H1 (cell line): ENCODE measurements around the gene P2RY1. TPM values are rescaled to one million over a fixed set of nuclear protein-coding genes. Genes with fewer than 3 reads are reported as not detected.

Experiments used
- CTCF ChIA-PET: fragments of 300-600 bp; sonication (Branson Sonifier 250); formaldehyde crosslinking; loops from one replicate; lab custom pipeline; 2021; ENCODE audit not compliant: partially characterized antibody; lab: Charles Lee
- POLR2A ChIA-PET: fragments of 300-600 bp; sonication (Branson Sonifier 250); formaldehyde crosslinking; loops from one replicate; lab custom pipeline; 2021; ENCODE audit warnings: inconsistent platforms; ENCODE audit not compliant: partially characterized antibody; lab: Charles Lee
- DNase-seq, 2 experiments: peaks; one replicate each; pipeline versions ENCODE4 v3.0.0 to v3.0.0-alpha.2; 2010 to 2022; ENCODE audit warnings: low spot score in 2 of 2, low read depth in 1 of 2, mixed read lengths in 1 of 2
- FAIRE-seq: peaks from 2 replicates; lab custom pipeline; 2011; peaks lifted over from hg19 to GRCh38; lab: Jason Lieb, UNC
- H2AFZ ChIP-seq: 2 replicates; pipeline ENCODE4 v1.8.1; 2012; ENCODE audit warnings: low read length, inconsistent platforms
- H2AK5ac ChIP-seq: 2 replicates; pipeline ENCODE4 v1.6.1; 2013; ENCODE audit warnings: low read depth, low read length
- H2BK120ac ChIP-seq: replicated peaks from 2 replicates; pipeline ENCODE3; 2013; ENCODE audit warnings: low read depth, low read length, inconsistent platforms
- H2BK12ac ChIP-seq: 2 replicates; pipeline ENCODE4 v1.6.1; 2013; ENCODE audit warnings: low read depth, low read length
- H2BK15ac ChIP-seq: 2 replicates; pipeline ENCODE4 v1.6.1; 2013; ENCODE audit warnings: low read length
- H2BK20ac ChIP-seq: 2 replicates; pipeline ENCODE4 v1.6.1; 2013; ENCODE audit warnings: low read length
- H2BK5ac ChIP-seq: 2 replicates; pipeline ENCODE4 v1.6.1; 2013; ENCODE audit warnings: low read depth, low read length
- H3K14ac ChIP-seq: 2 replicates; pipeline ENCODE4 v1.6.1; 2013; ENCODE audit warnings: inconsistent platforms; ENCODE audit not compliant: insufficient read length
- H3K18ac ChIP-seq: 2 replicates; pipeline ENCODE4 v1.6.1; 2013; ENCODE audit warnings: low read length; ENCODE audit errors: extremely low read depth
- H3K23ac ChIP-seq: 2 replicates; pipeline ENCODE4 v1.6.1; 2013; ENCODE audit warnings: inconsistent platforms; ENCODE audit not compliant: insufficient read length
- H3K23me2 ChIP-seq: 2 replicates; pipeline ENCODE4 v1.6.1; 2013; ENCODE audit warnings: low read depth, low read length
- H3K27ac ChIP-seq: 2 replicates; pipeline ENCODE4 v1.6.1; 2011; ENCODE audit warnings: low read depth, low read length, inconsistent platforms
- H3K27me3 ChIP-seq, 4 experiments: replicated peaks in 1 of 4; 1 replicate in 1 of 4; 2 replicates in 3 of 4; pipeline versions ENCODE4 v1.6.1 to v1.8.1; 2011 to 2013; ENCODE audit warnings: low read length in 3 of 4, mild to moderate bottlenecking in 3 of 4, inconsistent platforms in 2 of 4, mixed read lengths in 2 of 4, moderate library complexity in 1 of 4; ENCODE audit not compliant: control insufficient read depth in 3 of 4, insufficient read depth in 3 of 4; ENCODE audit errors: extremely low read depth in 1 of 4
- H3K36me3 ChIP-seq, 4 experiments: 2 replicates each; pipeline versions ENCODE4 v1.6.1 to v1.8.1; 2011 to 2013; ENCODE audit warnings: mild to moderate bottlenecking in 4 of 4, low read length in 3 of 4, moderate library complexity in 2 of 4, control low read depth in 1 of 4, inconsistent platforms in 1 of 4; ENCODE audit not compliant: insufficient read depth in 4 of 4, control insufficient read depth in 2 of 4
- H3K4ac ChIP-seq: replicated peaks from 2 replicates; pipeline ENCODE3; 2013; ENCODE audit warnings: low read length, low read depth, mixed read lengths, inconsistent platforms; ENCODE audit not compliant: insufficient read length
- H3K4me1 ChIP-seq, 4 experiments: replicated peaks in 1 of 4; 1 replicate in 1 of 4; 2 replicates in 3 of 4; pipeline versions ENCODE4 v1.6.1 to v1.8.1; 2011 to 2013; ENCODE audit warnings: low read length in 3 of 4, inconsistent platforms in 2 of 4, mixed read lengths in 1 of 4; ENCODE audit not compliant: insufficient read depth in 4 of 4, control insufficient read depth in 3 of 4
- H3K4me2 ChIP-seq, 2 experiments: 2 replicates each; pipeline versions ENCODE4 v1.6.1 to v1.8.1; 2011 to 2013; ENCODE audit warnings: low read depth in 2 of 2, low read length in 2 of 2, control low read depth in 1 of 2, inconsistent platforms in 1 of 2, mild to moderate bottlenecking in 1 of 2; ENCODE audit not compliant: insufficient read depth in 1 of 2
- H3K4me3 ChIP-seq, 4 experiments: fragments of 200-600, 300-600 bp in 1 of 4; sonication (generic), shearing (Covaris generic), sonication (Bioruptor Twin) in 1 of 4; 2 replicates each; pipeline versions ENCODE4 v1.5.1 to v1.8.1; 2011 to 2016; ENCODE audit warnings: low read length in 4 of 4, low read depth in 3 of 4, control low read depth in 2 of 4, inconsistent platforms in 2 of 4, mild to moderate bottlenecking in 2 of 4, mixed read lengths in 1 of 4, moderate library complexity in 1 of 4; ENCODE audit not compliant: insufficient read depth in 2 of 4; ENCODE audit errors: extremely low read depth in 1 of 4
- H3K56ac ChIP-seq: replicated peaks from 2 replicates; pipeline ENCODE3; 2013; ENCODE audit warnings: low read depth, mild to moderate bottlenecking, mixed read lengths, low read length, inconsistent platforms; ENCODE audit not compliant: insufficient read length
- H3K79me1 ChIP-seq: 2 replicates; pipeline ENCODE4 v1.6.1; 2013; ENCODE audit warnings: low read depth, low read length, control low read depth
- H3K79me2 ChIP-seq, 2 experiments: 2 replicates each; pipeline versions ENCODE4 v1.6.1 to v1.8.1; 2012 to 2013; ENCODE audit warnings: low read length in 2 of 2, mild to moderate bottlenecking in 2 of 2, inconsistent platforms in 1 of 2; ENCODE audit not compliant: insufficient read depth in 2 of 2, control insufficient read depth in 1 of 2
- H3K9ac ChIP-seq, 4 experiments: replicated peaks in 1 of 4; 1 replicate in 1 of 4; 2 replicates in 3 of 4; pipeline versions ENCODE4 v1.6.1 to v1.8.1; 2011 to 2013; ENCODE audit warnings: low read depth in 3 of 4, low read length in 3 of 4, control low read depth in 2 of 4, mild to moderate bottlenecking in 2 of 4, moderate library complexity in 2 of 4, inconsistent platforms in 1 of 4; ENCODE audit errors: extremely low read depth in 1 of 4
- H3K9me3 ChIP-seq, 2 experiments: 2 replicates each; pipeline versions ENCODE4 v1.6.1 to v1.8.1; 2012 to 2013; ENCODE audit warnings: mild to moderate bottlenecking in 2 of 2, moderate library complexity in 2 of 2, control low read depth in 1 of 2, inconsistent platforms in 1 of 2, low read depth in 1 of 2, low read length in 1 of 2, mixed read lengths in 1 of 2; ENCODE audit not compliant: insufficient read depth in 2 of 2
- H4K20me1 ChIP-seq, 2 experiments: replicated peaks in 1 of 2; 2 replicates each; pipeline versions ENCODE3 to v1.8.1; 2011 to 2013; ENCODE audit warnings: inconsistent platforms in 2 of 2, low read length in 2 of 2, mild to moderate bottlenecking in 1 of 2; ENCODE audit not compliant: insufficient read depth in 2 of 2, control insufficient read depth in 1 of 2
- H4K5ac ChIP-seq: 2 replicates; pipeline ENCODE4 v1.6.1; 2013; ENCODE audit warnings: low read length, low read depth, mixed read lengths, inconsistent platforms; ENCODE audit not compliant: insufficient read length
- H4K8ac ChIP-seq: 2 replicates; pipeline ENCODE4 v1.8.0; 2013; ENCODE audit warnings: mild to moderate bottlenecking, moderate library complexity, low read length, inconsistent platforms; ENCODE audit not compliant: insufficient read depth; ENCODE audit errors: extremely low read depth
- H4K91ac ChIP-seq: replicated peaks from 2 replicates; pipeline ENCODE3; 2013; ENCODE audit warnings: low read length, mixed read lengths, inconsistent platforms; ENCODE audit not compliant: insufficient read length
- SP1 ChIP-seq: IDR thresholded peaks from 2 replicates; pipeline ENCODE4 v1.6.1; 2011; ENCODE audit warnings: low read depth, low read length
- WGBS, 2 experiments: shearing (Covaris generic) in 1 of 2; methylation state at CpG; one replicate each; pipeline versions ENCODE4 v1.1.6 to v1.1.7; 2013 to 2015; ENCODE audit warnings: low lambda C conversion rate in 2 of 2, mixed read lengths in 2 of 2, inconsistent platforms in 1 of 2, low coverage in 1 of 2, missing lambda C conversion rate in 1 of 2; ENCODE audit not compliant: insufficient replicate concordance in 2 of 2, insufficient coverage in 1 of 2, insufficient read length in 1 of 2; ENCODE audit errors: extremely low coverage in 1 of 2, missing lambda C conversion rate in 1 of 2; 5-methylcytosine and 5-hydroxymethylcytosine counted together
- polyA plus RNA-seq, 7 experiments: library from polyadenylated mRNA; depleted of rRNA in 3 of 7; stranded (reverse) in 5 of 7; unstranded in 2 of 7; fragments of >200 nt in 5 of 7; fragments of 200-250 nt in 2 of 7; gene quantifications; 1 replicate in 5 of 7; 2 replicates in 1 of 7; 4 replicates in 1 of 7; pipeline versions ENCODE4 v1.2.1 to v1.2.3, GENCODE V29; 2011 to 2013; ENCODE audit warnings: missing spikeins in 2 of 7, mixed read lengths in 2 of 7
- total RNA-seq: library from RNA; stranded (reverse); fragmentation: NEBNext Ultra II Directional; extraction: Animal tissue kit (Norgen Biotek cat#: 25700); gene quantifications from 2 replicates; pipeline ENCODE4 v1.2.1, GENCODE V29; 2021

P2RY1 gene
- total and polyA plus RNA-seq, 2 of the 8 experiments (the other 6 are each of a cell fraction or from before 2014, with no cell fraction given), result 6.5 to 28.3 TPM

GRCh38 chr3:152823173-152823572, 11.8 kb upstream of the P2RY1 start:
- H3K9me3 ChIP-seq, result no peaks in the 10 kb centered on the region
- TF ChIP-seq SP1, result no peak
- DNase-seq (no peak), FAIRE-seq (no peak)
- H3K36me3 ChIP-seq, result no peaks in the 10 kb centered on the region
- H3K4me1 ChIP-seq, result no peaks in the 10 kb centered on the region
- H3K23me2 ChIP-seq, result no peaks in the 10 kb centered on the region
- H3K9ac ChIP-seq, result no peak overlapping the region
- H4K91ac ChIP-seq, result no peak overlapping the region
- H4K8ac ChIP-seq, result no peak overlapping the region
- ChIA-PET POLR2A (no interaction called here), CTCF (interaction anchor here (0.9 kb wide), 1 partner anchor 351 kb away, joined by 3 read pairs; no protein-coding TSS in a partner anchor)
- no peak overlapping the region for H3K4me3 ChIP-seq
- no peaks in the 10 kb centered on the region for H3K79me1 ChIP-seq
- no peak overlapping the region for H3K4ac ChIP-seq
- H3K79me2 ChIP-seq, result no peaks in the 10 kb centered on the region
- H2BK12ac ChIP-seq, result no peak overlapping the region
- H2BK20ac ChIP-seq, result no peak overlapping the region
- no peak overlapping the region for H4K5ac ChIP-seq
- no peak overlapping the region for H2AK5ac ChIP-seq
- no peak overlapping the region for H2BK15ac ChIP-seq
- no peak overlapping the region; the same call in 1 of the 2 replicates for H2AFZ ChIP-seq
- H3K4me2 ChIP-seq, result no peak overlapping the region
- no peak overlapping the region for H3K56ac ChIP-seq
- H3K27ac ChIP-seq, result no peak overlapping the region
- no peak overlapping the region for H2BK5ac ChIP-seq
- H3K23ac ChIP-seq, result no peak overlapping the region
- H3K18ac ChIP-seq, result no peak overlapping the region
- 93% methylated on average over 2 of the region's 2 CpGs; no CpG with 5 or more reads in 1 of the 2 experiments for WGBS, 2 experiments
- no peaks in the 10 kb centered on the region for H3K27me3 ChIP-seq
- H4K20me1 ChIP-seq, result no peaks in the 10 kb centered on the region
- H3K14ac ChIP-seq, result no peak overlapping the region
- H2BK120ac ChIP-seq, result no peak overlapping the region
